ENCODE results near the gene UBL4B.
A peak's percentile ranks its signal among the peaks of the same experiment; 100 is the strongest.

UBL4B gene

GRCh38 chr1:110152133-110152785 is 40.0 kb downstream of the UBL4B start:
- H3K27me3 ChIP-seq (replicated peaks; ENCODE audit: control insufficient read depth, insufficient read depth, low read length): peaks cover 4% of the 10 kb centered on the region
- DNase-seq (ENCODE audit: extremely low read depth, insufficient read length): no peak
- no peak for TF ChIP-seq CTCF (IDR thresholded peaks at IDR 0.05; ENCODE audit: insufficient read depth, low read length, poor library complexity, severe bottlenecking)
- H3K4me3 ChIP-seq (replicated peaks; ENCODE audit: low read depth, low read length): no peak overlapping the region
- no peaks in the 10 kb centered on the region for H3K36me3 ChIP-seq (ENCODE audit: control insufficient read depth, insufficient read depth, low read length)

GRCh38 chr1:110153407-110153950 is 41.2 kb downstream of the UBL4B start:
- peaks cover 4% of the 10 kb centered on the region for H3K27me3 ChIP-seq (replicated peaks; ENCODE audit: control insufficient read depth, insufficient read depth, low read length)
- no peak for TF ChIP-seq CTCF (IDR thresholded peaks at IDR 0.05; ENCODE audit: insufficient read depth, low read length, poor library complexity, severe bottlenecking)
- H3K36me3 ChIP-seq (ENCODE audit: control insufficient read depth, insufficient read depth, low read length): no peaks in the 10 kb centered on the region
- no peak for DNase-seq (ENCODE audit: extremely low read depth, insufficient read length)
- no peak overlapping the region for H3K4me3 ChIP-seq (replicated peaks; ENCODE audit: low read depth, low read length)

GRCh38 chr1:110155878-110156522 is 43.8 kb downstream of the UBL4B start:
- DNase-seq (ENCODE audit: extremely low read depth, insufficient read length): peak; percentile 32
- peaks cover 2% of the 10 kb centered on the region; the same call in 1 of the 2 replicates for H3K27me3 ChIP-seq (replicated peaks; ENCODE audit: control insufficient read depth, insufficient read depth, low read length)
- no peak for TF ChIP-seq CTCF (IDR thresholded peaks at IDR 0.05; ENCODE audit: insufficient read depth, low read length, poor library complexity, severe bottlenecking)

GRCh38 chr1:110158261-110158660 is 46.0 kb downstream of the UBL4B start:
- Histone ChIP-seq H3K36me3 (ENCODE audit: control insufficient read depth, insufficient read depth, low read length) (no peaks in the 10 kb centered on the region), H3K4me3 (replicated peaks; ENCODE audit: low read depth, low read length) (no peak overlapping the region), H3K27me3 (replicated peaks; ENCODE audit: control insufficient read depth, insufficient read depth, low read length) (no peaks in the 10 kb centered on the region; the same call in 1 of the 2 replicates)
- no peak for DNase-seq (ENCODE audit: extremely low read depth, insufficient read length)
- no peak for TF ChIP-seq CTCF (IDR thresholded peaks at IDR 0.05; ENCODE audit: insufficient read depth, low read length, poor library complexity, severe bottlenecking)

More at GRCh38 chr1:110155878-110156522, 43.8 kb downstream of the UBL4B start:
- Histone ChIP-seq H3K4me3 (replicated peaks; ENCODE audit: low read depth, low read length) (no peak overlapping the region), H3K36me3 (ENCODE audit: control insufficient read depth, insufficient read depth, low read length) (no peaks in the 10 kb centered on the region)

GRCh38 chr1:110159168-110159567 is 46.9 kb downstream of the UBL4B start:
- Histone ChIP-seq H3K36me3 (ENCODE audit: control insufficient read depth, insufficient read depth, low read length) (no peaks in the 10 kb centered on the region), H3K27me3 (replicated peaks; ENCODE audit: control insufficient read depth, insufficient read depth, low read length) (peaks cover 2% of the 10 kb centered on the region; the same call in 1 of the 2 replicates), H3K4me3 (replicated peaks; ENCODE audit: low read depth, low read length) (no peak overlapping the region)
- TF ChIP-seq CTCF (IDR thresholded peaks at IDR 0.05; ENCODE audit: insufficient read depth, low read length, poor library complexity, severe bottlenecking): no peak
- DNase-seq (ENCODE audit: extremely low read depth, insufficient read length): no peak

Data from GM06990 (cell line).